ENCODE results near the gene CCDC136.

CCDC136 gene

DNA sequence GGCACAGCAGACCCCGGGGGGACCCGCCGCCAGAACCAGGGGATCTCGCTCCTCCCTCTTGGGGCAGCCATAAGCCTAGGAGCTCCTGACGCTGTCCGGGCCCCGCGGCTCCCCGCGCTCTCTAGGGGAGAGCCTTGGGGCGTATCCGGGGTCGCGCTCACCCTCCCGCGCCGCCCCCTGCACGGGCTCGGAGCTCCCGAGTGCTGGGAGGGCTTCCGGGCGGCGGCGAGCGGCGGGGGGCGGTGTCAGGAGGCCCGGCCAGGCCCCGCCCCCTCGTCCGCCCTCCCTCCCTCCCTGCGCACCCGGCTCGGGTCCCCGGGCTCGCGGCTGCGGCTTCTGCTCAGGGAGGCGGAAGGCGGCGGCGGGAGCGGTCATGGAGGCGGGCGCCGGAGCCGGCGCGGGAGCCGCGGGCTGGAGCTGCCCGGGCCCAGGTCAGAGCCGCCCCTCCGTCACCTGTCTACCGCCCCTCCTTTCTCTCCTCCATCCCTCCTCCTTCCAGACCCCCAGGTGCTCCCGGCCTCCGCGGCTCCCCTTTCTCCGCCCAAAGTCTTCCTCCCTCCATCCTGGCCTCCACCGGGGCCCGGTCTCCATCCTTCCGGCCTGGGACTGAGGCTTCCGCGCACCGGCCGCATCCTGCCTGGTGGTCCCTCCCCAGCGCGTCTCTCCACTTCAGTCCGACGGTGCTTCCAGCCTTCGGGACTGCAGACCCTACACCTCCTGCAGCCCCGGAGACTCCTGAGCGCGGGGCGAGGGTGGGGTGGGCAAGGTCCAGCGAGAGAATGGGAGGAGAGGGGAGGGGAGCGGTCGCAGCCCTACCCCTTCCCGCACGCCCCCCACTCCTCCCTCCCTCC, at the start of gene CCDC136:
Gene CCDC136 (plus strand): TSS at position 848 of the 851 bp plus-strand sequence. CDS start 444 bp downstream, outside the sequence.
- peak in 41 of 51 donors; percentile 7 to 75 (median 46) for DNase-seq

GRCh38 chr7:128742206-128742605, 49.6 kb upstream of the CCDC136 start:
- no peak for DNase-seq

DNA sequence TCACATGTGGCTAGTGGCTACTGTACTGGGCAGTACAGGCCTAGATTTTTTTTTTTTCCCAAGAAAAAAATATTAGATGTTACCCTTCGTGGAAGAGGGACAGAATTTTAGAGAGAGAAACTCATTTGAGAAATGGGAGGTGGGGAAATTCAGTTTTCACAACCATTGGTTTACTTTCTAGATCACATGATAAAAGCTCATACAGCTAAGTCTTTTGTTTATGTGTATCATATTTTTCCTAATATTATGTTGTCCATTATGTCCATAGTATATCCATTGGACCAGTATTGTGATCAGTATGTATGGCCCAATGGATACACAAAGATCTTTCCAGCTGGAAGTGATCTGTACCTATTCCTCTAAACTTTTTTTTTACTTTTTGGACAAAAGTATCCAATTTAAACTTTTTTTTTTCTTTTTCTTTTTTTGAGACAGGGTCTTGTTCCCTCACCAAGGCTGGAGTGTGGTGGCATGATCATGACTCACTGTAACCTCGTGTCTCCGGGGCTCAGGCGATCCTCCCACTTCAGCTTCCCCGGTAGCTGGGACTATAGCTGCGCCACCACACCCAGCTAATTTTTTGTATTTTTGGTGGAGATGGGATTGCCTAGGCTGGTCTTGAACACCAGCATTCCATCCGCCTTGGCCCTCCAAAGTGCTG, 48.5 kb upstream of the CCDC136 start:
- DNase-seq, result no peak

DNA sequence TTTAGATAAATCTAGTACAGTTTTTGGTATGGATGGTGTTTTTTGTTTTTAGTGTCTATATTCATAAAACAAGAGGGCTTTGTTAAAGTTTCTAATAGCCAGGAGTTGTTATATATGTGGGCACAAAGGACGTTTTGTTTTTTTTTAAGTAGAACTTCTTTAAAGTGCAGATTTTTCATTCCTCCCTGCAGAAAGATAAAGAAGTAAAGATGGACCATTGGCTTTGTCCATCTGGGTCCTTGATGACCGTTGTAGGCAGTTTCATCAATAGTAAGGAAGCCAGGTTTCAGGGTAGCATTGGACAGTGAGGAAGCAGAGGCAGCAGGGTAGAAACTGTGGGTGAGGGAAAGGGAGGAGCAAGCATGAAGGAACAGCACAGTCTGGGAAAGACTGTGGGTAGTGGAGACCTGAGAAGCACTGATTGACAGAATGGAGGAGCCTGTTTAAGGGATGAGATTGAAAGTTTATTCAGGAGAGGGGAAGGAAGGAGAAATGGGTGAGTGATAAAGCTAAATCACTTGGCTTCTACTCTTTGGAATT, 47.3 kb upstream of the CCDC136 start:
- no peak for DNase-seq

- no peak for DNase-seq
These were observed 46.1 kb upstream of the CCDC136 start for GRCh38 chr7:128745706-128746105.

DNA sequence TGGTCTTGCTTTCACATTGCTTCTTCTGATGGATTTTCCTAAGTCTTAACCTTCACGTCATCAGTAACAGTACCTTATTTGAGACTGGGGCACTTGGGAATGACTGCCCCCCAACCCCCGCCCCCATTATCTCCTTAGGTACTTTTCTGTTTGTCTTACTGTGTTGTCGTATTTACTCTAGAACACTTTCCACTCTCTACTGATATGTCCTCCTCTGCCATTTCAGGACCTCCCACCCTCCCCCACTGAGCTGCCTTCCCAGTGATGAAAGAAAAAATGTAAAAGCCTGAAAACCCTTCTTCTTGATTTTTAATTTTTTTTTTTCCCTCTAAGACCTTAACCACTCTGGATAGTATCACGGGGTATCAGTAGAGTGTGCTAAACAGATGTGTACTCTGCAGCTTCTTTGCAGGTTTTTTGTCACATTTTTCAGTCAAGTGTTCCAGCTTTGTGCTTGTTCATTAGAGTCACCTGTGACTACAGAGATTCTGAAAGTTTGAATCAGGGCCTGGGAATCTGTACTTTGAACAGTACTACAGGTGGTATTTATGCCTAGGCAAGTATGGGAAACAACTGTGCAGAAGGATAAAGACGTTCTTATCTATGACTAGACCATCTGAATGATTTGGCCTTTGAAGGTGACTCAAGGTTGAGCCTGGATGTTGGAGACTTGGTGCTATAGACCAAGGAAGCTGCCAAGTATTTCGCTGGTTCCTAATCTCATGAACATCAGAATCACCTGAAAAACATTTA, 44.3 kb upstream of the CCDC136 start:
- no peak for DNase-seq

DNA sequence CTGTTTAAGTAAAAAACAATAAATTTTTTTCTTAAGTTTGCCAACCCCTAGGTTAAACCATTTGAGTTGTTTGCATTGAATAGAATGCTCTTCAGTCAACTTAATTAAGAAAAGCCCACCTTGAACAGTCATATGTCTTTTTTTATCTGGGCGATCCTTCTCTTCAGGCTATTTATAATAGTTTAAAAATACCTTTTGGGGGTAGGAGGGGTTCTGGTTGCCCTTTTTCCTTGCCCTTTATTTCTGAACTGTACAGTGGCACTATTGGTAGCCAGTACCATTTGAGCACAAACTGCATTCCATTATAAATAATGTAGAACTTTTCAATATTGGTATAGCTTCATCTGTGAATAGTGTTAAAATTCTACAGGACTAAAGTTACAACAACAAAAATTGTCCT, 39.5 kb upstream of the CCDC136 start:
- no peak for DNase-seq

DNA sequence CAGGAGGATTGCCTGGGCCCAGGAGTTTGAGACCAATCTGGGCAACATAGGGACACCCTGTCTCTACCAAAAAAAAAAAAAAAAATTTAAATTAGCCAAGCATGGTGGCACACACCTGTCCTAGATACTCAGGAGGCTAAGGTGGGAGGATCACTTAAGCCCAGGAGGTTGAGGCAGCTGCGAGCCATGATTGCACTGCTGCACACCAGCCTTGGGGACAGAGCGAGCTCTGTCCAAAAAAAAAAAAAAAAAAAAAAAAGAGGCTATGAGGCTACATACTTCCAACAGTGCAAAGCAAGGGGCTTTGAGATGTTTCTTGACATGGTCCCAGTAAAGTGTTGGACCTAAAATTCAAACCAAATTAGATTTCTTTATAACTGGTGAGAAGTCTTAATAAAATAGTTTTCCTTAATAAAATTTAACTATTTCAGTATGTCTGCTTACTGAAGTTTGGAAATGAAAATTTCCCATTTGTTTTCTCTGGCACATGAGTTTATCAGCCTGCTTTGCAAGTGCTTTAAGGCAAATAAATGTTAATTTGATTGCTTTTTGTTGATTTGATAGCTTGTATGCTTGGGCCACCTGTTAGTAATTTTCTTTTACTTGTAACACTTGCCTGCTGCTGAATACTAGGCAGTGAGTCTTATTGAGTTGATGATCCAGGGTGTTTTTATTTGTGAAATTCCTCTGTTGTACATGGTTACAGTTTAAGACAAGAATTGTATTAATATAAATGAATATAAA, 36.5 kb upstream of the CCDC136 start:
- DNase-seq, result no peak

GRCh38 chr7:128755819-128756476, 35.8 kb upstream of the CCDC136 start:
- DNase-seq, result peak in 2 of 51 donors; percentile 2 to 24

- DNase-seq, result no peak
These were observed 34.6 kb upstream of the CCDC136 start for GRCh38 chr7:128757203-128757602.

DNA sequence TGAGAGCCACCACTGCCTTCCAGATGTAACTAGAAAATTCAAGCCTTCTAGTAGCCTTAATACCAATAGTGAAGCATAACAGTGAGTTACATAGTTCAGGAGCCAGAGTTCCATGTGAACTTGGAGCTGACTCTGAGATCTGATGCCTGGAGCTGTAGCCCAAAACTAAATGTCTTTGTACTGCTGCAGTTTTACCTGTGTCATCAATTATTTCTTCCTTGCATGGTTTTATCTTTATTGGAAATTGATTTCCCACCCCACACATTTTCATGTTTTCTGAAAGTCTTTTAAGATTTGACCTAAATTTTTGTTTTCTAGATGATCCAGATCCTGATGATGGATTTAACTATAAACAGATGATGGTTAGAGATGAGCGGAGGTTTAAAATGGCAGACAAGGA, 33.2 kb upstream of the CCDC136 start:
- DNase-seq, result no peak

DNA sequence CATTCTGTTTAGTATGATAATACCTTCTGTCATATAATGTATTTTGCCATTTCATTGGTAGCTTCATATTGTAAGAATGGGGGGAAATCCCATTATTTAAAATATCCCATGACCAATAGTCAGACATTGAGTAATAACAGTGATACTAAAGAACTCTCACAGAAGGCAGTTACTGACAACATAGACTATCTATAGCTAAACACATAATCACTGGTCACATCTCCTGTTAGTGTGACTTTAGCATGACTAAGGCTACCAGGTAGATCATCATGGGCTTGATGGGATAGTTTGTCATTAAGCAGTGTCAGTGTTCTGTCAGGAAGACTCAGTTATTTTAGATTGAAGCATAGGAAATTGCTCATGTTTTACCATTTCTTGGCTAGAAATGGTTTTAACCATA, 32.5 kb upstream of the CCDC136 start:
- DNase-seq, result no peak

DNA sequence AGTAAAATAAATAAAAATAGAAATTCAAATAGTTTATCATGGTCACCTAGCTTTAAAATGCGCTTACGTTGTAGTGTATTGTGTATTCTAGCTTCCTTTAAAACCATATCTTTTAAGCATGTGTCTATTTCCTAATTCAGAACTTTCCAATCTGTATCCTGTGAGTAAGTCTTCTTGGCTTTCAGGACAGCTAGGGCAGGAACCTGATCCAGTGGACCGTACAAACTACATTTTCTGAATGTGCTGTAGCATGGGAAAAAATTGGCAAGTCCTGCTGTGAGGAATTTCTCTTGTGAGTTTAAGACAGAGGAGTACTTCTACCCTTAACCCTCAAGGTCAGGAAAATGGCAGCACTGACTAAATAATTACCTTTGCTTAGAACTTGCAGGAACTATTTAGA, 28.2 kb upstream of the CCDC136 start:
- no peak for DNase-seq

GRCh38 chr7:128767475-128768110, 24.2 kb upstream of the CCDC136 start:
- DNase-seq, result no peak

- DNase-seq, result no peak
These were observed 21.5 kb upstream of the CCDC136 start for GRCh38 chr7:128770233-128770632.

GRCh38 chr7:128773604-128774003, 18.2 kb upstream of the CCDC136 start:
- no peak for DNase-seq

DNA sequence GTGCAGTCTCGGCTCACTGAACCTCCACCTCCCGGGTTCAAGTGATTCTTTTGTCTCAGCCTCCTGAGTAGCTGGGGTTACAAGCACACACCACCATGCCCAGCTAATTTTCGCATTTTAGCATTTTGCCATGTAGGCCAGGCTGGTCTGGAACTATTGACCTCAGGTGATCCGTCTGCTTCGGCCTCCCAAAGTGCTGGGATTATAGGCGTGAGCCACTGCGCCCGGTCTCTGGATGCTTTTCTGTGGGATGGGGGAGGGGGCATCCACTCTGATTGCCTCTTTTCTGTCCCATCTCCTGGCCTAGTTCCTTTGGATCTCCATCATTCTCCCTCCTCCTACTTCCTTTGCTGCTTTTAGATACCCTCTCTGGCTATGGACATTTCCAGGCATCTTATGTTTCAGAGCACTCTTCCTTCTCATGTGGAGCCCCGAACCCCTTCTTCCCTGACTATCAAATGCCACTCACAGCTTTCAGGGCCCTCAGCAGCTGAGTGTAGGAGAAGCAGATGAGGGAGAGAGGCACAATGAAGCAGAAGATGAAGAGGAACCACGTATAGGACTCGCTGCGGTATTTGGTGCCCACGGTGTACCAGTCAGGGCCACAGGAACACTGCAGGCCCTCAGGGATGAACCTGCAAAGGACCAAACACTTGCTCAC, 17.6 kb upstream of the CCDC136 start:
- no peak for DNase-seq

GRCh38 chr7:128774921-128775320, 16.8 kb upstream of the CCDC136 start:
- DNase-seq, result no peak

DNA sequence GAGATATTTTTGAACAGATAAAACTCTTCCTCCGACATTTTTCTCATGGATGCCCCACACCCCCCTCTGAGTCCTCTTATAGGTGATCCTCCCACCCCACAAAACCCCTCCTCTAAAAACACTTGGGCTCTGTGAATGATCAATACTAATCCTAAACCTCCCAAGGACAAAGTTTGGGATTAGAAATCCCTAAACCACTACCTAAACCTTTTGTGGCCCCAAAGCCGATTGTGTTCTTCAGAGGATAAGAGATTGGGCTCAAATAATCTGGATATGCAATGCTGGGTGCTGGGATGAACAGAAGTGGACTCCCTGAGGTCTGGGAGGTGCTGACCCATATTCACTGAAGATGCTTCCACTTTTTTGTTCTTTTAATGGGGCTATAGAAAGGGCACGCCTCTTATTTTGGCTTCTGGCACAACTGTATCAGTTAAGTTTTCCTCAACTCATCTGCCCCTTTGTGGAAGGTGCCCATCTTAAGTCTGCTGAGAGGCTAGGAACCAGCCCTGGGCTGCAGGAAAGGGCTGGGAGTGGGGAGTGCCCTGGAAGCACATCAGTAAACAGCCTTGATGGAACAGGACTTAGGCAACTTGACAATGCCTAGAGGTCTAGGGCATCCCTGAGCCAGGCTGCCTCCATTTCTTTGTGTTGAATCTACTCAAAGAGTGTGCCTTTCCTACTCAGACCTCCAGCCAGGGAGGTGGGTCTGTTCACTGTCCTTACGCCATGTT, 15.9 kb upstream of the CCDC136 start, which contains the start of gene OPN1SW:
Gene OPN1SW (minus strand): TSS at position 51 of the 731 bp plus-strand sequence. CDS start 13 bp downstream, at position 38.
- no peak for DNase-seq
